ENCODE results near the gene GRM1. TPM values are rescaled to one million over a fixed set of nuclear protein-coding genes. Genes with fewer than 3 reads are reported as not detected.

Gene GRM1
- total and polyA plus RNA-seq, 2 donors (not counting 1 experiment from before 2014, with no cell fraction given): not detected

GRCh38 chr6:146472918-146473317 lies 444.1 kb downstream of the GRM1 start:
- Histone ChIP-seq H3K36me3 (replicated peaks in 1 of 2; ENCODE audit: control extremely low read depth in 1 of 2, control insufficient read depth in 1 of 2, extremely low read depth in 1 of 2, insufficient read depth in 2 of 2, low read length in 1 of 2) (no peaks in the 10 kb centered on the region), H3K79me2 (ENCODE audit: control insufficient read depth, insufficient read depth, low read length) (no peaks in the 10 kb centered on the region), H3K9me3 (ENCODE audit: control extremely low read depth in 1 of 3, control insufficient read depth in 2 of 3, insufficient read depth in 1 of 3, low read length in 2 of 3) (peaks cover 0 to 6% (median 0%) of the 10 kb centered on the region in 3 donors), H2AFZ (ENCODE audit: insufficient read depth, low read depth, low read length, poor library complexity, severe bottlenecking) (no peak overlapping the region), H3K9ac (ENCODE audit: low read length) (no peak overlapping the region), H3K4me3 (ENCODE audit: control extremely low read depth in 1 of 5, extremely low read depth in 1 of 5, insufficient read depth in 1 of 5, low read depth in 2 of 5, low read length in 4 of 5) (no peak overlapping the region), H3K4me2 (replicated peaks; ENCODE audit: low read depth, low read length, poor library complexity, severe bottlenecking) (no peak overlapping the region), H3K4me1 (ENCODE audit: control insufficient read depth in 2 of 2, insufficient read depth in 2 of 2, low read length in 2 of 2) (no peaks in the 10 kb centered on the region), H3K27ac (ENCODE audit: low read length in 2 of 2) (no peak overlapping the region), H3K27me3 (replicated peaks in 1 of 4; ENCODE audit: control extremely low read depth in 1 of 4, control insufficient read depth in 3 of 4, insufficient read depth in 4 of 4, low read length in 3 of 4) (no peaks in the 10 kb centered on the region), H4K20me1 (ENCODE audit: control insufficient read depth, insufficient read depth, low read length, poor library complexity, severe bottlenecking) (no peaks in the 10 kb centered on the region)
- no peaks in the 10 kb centered on the region for H3K4me1 Mint-ChIP-seq
- ChIA-PET CTCF (no interaction called here), POLR2A (no interaction called here)
- H3K9me3 Mint-ChIP-seq (ENCODE audit: insufficient read depth): no peaks in the 10 kb centered on the region
- H3K27me3 Mint-ChIP-seq: no peaks in the 10 kb centered on the region
- DNase-seq (no peak), ATAC-seq (ENCODE audit: low read depth) (no peak)
- no peak for TF ChIP-seq EZH2 (IDR thresholded peaks at IDR 0.05; ENCODE audit: borderline replicate concordance, insufficient read depth, low read depth, low read length, poor library complexity, severe bottlenecking)
- no peak for TF ChIP-seq CTCF (IDR thresholded peaks at IDR 0.05)
- intact Hi-C loops (cut with micrococcal nuclease): no loop called here
- H3K4me3 Mint-ChIP-seq: no peak overlapping the region
- no peak overlapping the region for H3K27ac Mint-ChIP-seq
- 92% methylated on average over 3 of the region's 3 CpGs for WGBS (ENCODE audit: insufficient coverage)

GRCh38 chr6:146481527-146481926 lies 452.7 kb downstream of the GRM1 start:
- Histone ChIP-seq H3K4me3 (ENCODE audit: control extremely low read depth in 1 of 5, extremely low read depth in 1 of 5, insufficient read depth in 1 of 5, low read depth in 2 of 5, low read length in 4 of 5) (no peak overlapping the region), H3K9ac (ENCODE audit: low read length) (no peak overlapping the region), H3K79me2 (ENCODE audit: control insufficient read depth, insufficient read depth, low read length) (no peaks in the 10 kb centered on the region), H3K4me1 (ENCODE audit: control insufficient read depth in 2 of 2, insufficient read depth in 2 of 2, low read length in 2 of 2) (no peaks in the 10 kb centered on the region), H3K4me2 (replicated peaks; ENCODE audit: low read depth, low read length, poor library complexity, severe bottlenecking) (no peak overlapping the region), H4K20me1 (ENCODE audit: control insufficient read depth, insufficient read depth, low read length, poor library complexity, severe bottlenecking) (no peaks in the 10 kb centered on the region), H2AFZ (ENCODE audit: insufficient read depth, low read depth, low read length, poor library complexity, severe bottlenecking) (no peak overlapping the region), H3K27me3 (replicated peaks in 1 of 4; ENCODE audit: control extremely low read depth in 1 of 4, control insufficient read depth in 3 of 4, insufficient read depth in 4 of 4, low read length in 3 of 4) (no peaks in the 10 kb centered on the region), H3K9me3 (ENCODE audit: control extremely low read depth in 1 of 3, control insufficient read depth in 2 of 3, insufficient read depth in 1 of 3, low read length in 2 of 3) (no peaks in the 10 kb centered on the region), H3K27ac (ENCODE audit: low read length in 2 of 2) (no peak overlapping the region), H3K36me3 (replicated peaks in 1 of 2; ENCODE audit: control extremely low read depth in 1 of 2, control insufficient read depth in 1 of 2, extremely low read depth in 1 of 2, insufficient read depth in 2 of 2, low read length in 1 of 2) (no peaks in the 10 kb centered on the region)
- DNase-seq (no peak), ATAC-seq (ENCODE audit: low read depth) (no peak)
- H3K27ac Mint-ChIP-seq: no peak overlapping the region
- H3K4me1 Mint-ChIP-seq: no peaks in the 10 kb centered on the region
- H3K9me3 Mint-ChIP-seq (ENCODE audit: insufficient read depth): peaks cover 9% of the 10 kb centered on the region
- TF ChIP-seq EZH2 (IDR thresholded peaks at IDR 0.05; ENCODE audit: borderline replicate concordance, insufficient read depth, low read depth, low read length, poor library complexity, severe bottlenecking) (no peak), CTCF (IDR thresholded peaks at IDR 0.05) (no peak)
- H3K4me3 Mint-ChIP-seq: no peak overlapping the region
- no peaks in the 10 kb centered on the region for H3K27me3 Mint-ChIP-seq
- ChIA-PET CTCF (no interaction called here), POLR2A (no interaction called here)
- intact Hi-C loops (cut with micrococcal nuclease): no loop called here
- no CpG with 5 or more reads among the region's 2 CpGs for WGBS (ENCODE audit: insufficient coverage)

Data from B cell (primary cell).